ENCODE measurements around the gene TMIE. TPM values are rescaled to one million over a fixed set of nuclear protein-coding genes. Genes with fewer than 3 reads are reported as not detected.

TMIE gene
- total and polyA plus RNA-seq, 10 of the 15 experiments (the other 5 are each of a cell fraction or from before 2014, with no cell fraction given) = not detected

GRCh38 chr3:46702246-46703012, 1.2 kb downstream of the TMIE start:
- ChIA-PET CTCF (interaction anchor here (1.0 to 2.2 kb wide), 6 partner anchors 162 to 219 kb away, joined by 3 to 13 read pairs (median 4); no protein-coding TSS in a partner anchor), SMC1A (ENCODE audit: uncharacterized antibody, unreplicated experiment) (interaction anchor here (0.7 to 1.7 kb wide), 4 partner anchors 164 to 214 kb away, joined by 3 to 4 read pairs (median 3); no protein-coding TSS in a partner anchor), POLR2A (interaction anchor here (0.6 kb wide), 1 partner anchor 192 kb away, joined by 4 read pairs; no protein-coding TSS in a partner anchor), RAD21 (ENCODE audit: unreplicated experiment) (interaction anchor here (0.9 to 2.6 kb wide), 3 partner anchors 165 to 207 kb away, joined by 3 to 9 read pairs (median 5); no protein-coding TSS in a partner anchor)
- no peak for TF ChIP-seq FOXM1 (IDR thresholded peaks at IDR 0.05; ENCODE audit: low read depth, low read length)
- TF ChIP-seq BACH1 (IDR thresholded peaks at IDR 0.05; ENCODE audit: borderline replicate concordance) = no peak
- TF ChIP-seq TAF1 (IDR thresholded peaks at IDR 0.05; ENCODE audit: borderline replicate concordance, low read depth, low read length) = no peak
- no peak for TF ChIP-seq PAX5 (IDR thresholded peaks at IDR 0.05; ENCODE audit: borderline replicate concordance, low read depth, low read length)
- TF ChIP-seq JUNB (IDR thresholded peaks at IDR 0.05) = no peak
- no peak for TF ChIP-seq BCL3 (IDR thresholded peaks at IDR 0.05; ENCODE audit: borderline replicate concordance, insufficient read depth, low read depth, low read length, poor library complexity, severe bottlenecking)
- TF ChIP-seq RCOR1 (conservative IDR thresholded peaks at IDR 0.05; ENCODE audit: low read depth, low read length) = no peak
- TF ChIP-seq HSF1 (IDR thresholded peaks at IDR 0.05; ENCODE audit: low read depth, low read length) = no peak
- no peak for TF ChIP-seq RB1 (IDR thresholded peaks at IDR 0.05; ENCODE audit: borderline replicate concordance)
- TF ChIP-seq PAX8 (IDR thresholded peaks at IDR 0.05) = no peak
- no peak for TF ChIP-seq CBX5 (IDR thresholded peaks at IDR 0.05; ENCODE audit: low read depth)
- TF ChIP-seq CEBPB (IDR thresholded peaks at IDR 0.05; ENCODE audit: borderline replicate concordance in 1 of 2, low read depth in 2 of 2, low read length in 2 of 2) = no peak
- TF ChIP-seq ATF7 (IDR thresholded peaks at IDR 0.05; ENCODE audit: low read depth) = no peak
- no peak for TF ChIP-seq BHLHE40 (IDR thresholded peaks at IDR 0.05; ENCODE audit: borderline replicate concordance in 1 of 2, low read depth in 2 of 2, low read length in 1 of 2)
- TF ChIP-seq POLR2A (IDR thresholded peaks at IDR 0.05; ENCODE audit: low read depth, low read length) = no peak
- no peak for TF ChIP-seq ZZZ3 (IDR thresholded peaks at IDR 0.05; ENCODE audit: control insufficient read depth, insufficient read length, low read depth)
- no peak for TF ChIP-seq YY1 (IDR thresholded peaks at IDR 0.05; ENCODE audit: low read depth, low read length)
- no peak for TF ChIP-seq SKIL (IDR thresholded peaks at IDR 0.05; ENCODE audit: low read depth, poor library complexity, severe bottlenecking)
- TF ChIP-seq TCF3 (IDR thresholded peaks at IDR 0.05; ENCODE audit: borderline replicate concordance, insufficient read depth, low read depth, low read length) = no peak
- TF ChIP-seq ZNF384 (IDR thresholded peaks at IDR 0.05; ENCODE audit: borderline replicate concordance, low read depth, low read length) = no peak
- Histone ChIP-seq H3K27ac (ENCODE audit: control insufficient read depth, insufficient read depth) (no peak overlapping the region), H3K36me3 (ENCODE audit: control insufficient read depth in 2 of 2, insufficient read depth in 2 of 2, low read length in 1 of 2) (no peaks in the 10 kb centered on the region), H3K4me1 (ENCODE audit: control insufficient read depth, insufficient read depth, low read length) (no peaks in the 10 kb centered on the region), H3K4me3 (no peak overlapping the region), H4K20me1 (ENCODE audit: control insufficient read depth, insufficient read depth) (no peaks in the 10 kb centered on the region), H2AFZ (ENCODE audit: control insufficient read depth, low read depth, low read length) (no peak overlapping the region), H3K4me2 (ENCODE audit: control insufficient read depth, insufficient read depth) (no peak overlapping the region), H3K9me3 (replicated peaks; ENCODE audit: control insufficient read depth, insufficient read depth, low read length) (no peaks in the 10 kb centered on the region), H3K27me3 (replicated peaks in 1 of 2; ENCODE audit: control insufficient read depth in 2 of 2, insufficient read depth in 2 of 2, low read length in 1 of 2) (peaks cover 2 to 7% of the 10 kb centered on the region in 2 experiments; a peak in 3 of 4 replicates), H3K9ac (ENCODE audit: control insufficient read depth, insufficient read depth, low read length) (no peak overlapping the region), H3K79me2 (ENCODE audit: control insufficient read depth, insufficient read depth, low read length) (no peaks in the 10 kb centered on the region)
- no peak for ATAC-seq
- 22% methylated on average over 4 of the region's 4 CpGs for WGBS (ENCODE audit: insufficient coverage, insufficient replicate concordance, low lambda C conversion rate, missing lambda C conversion rate)
- intact Hi-C loops (cut with micrococcal nuclease; ENCODE audit: unreplicated experiment) = loop anchor here (10.0 kb wide), 1 partner anchor 312 kb away; no protein-coding TSS in a partner anchor
- FAIRE-seq = no peak
- in situ Hi-C loops (cut with MboI) = no loop called here
- no TSS peak for BruUV-seq (replicated peaks)
- no peak for DNase-seq (ENCODE audit: low read depth, low spot score)

All from GM12878 (cell line).